MG63 (cell line): Measurements from ENCODE around the gene SPAG16. TPM values are rescaled to one million over a fixed set of nuclear protein-coding genes. Genes with fewer than 3 reads are reported as not detected.

Experiments used
- DNase-seq: peaks from one replicate; pipeline ENCODE4 v3.0.0-alpha.2; 2020
- H3K27me3 ChIP-seq: fragments of 250-450 bp; sonication (Bioruptor Pico); 2 replicates; pipeline ENCODE4 v1.5.1; 2020; ENCODE audit warnings: mild to moderate bottlenecking, moderate library complexity
- H3K36me3 ChIP-seq: fragments of 250-450 bp; sonication (Bioruptor Pico); 2 replicates; pipeline ENCODE4 v1.5.1; 2020; ENCODE audit warnings: mild to moderate bottlenecking, moderate library complexity
- H3K4me3 ChIP-seq: fragments of 250-450 bp; sonication (Bioruptor Pico); 2 replicates; pipeline ENCODE4 v1.5.1; 2020; ENCODE audit warnings: mild to moderate bottlenecking, moderate library complexity
- H3K9me3 ChIP-seq: fragments of 250-450 bp; sonication (Bioruptor Pico); 2 replicates; pipeline ENCODE4 v1.5.1; 2020; ENCODE audit warnings: mild to moderate bottlenecking, moderate library complexity
- total RNA-seq: library from RNA; depleted of rRNA; stranded (reverse); fragments of >200 nt; shearing (Covaris generic); gene quantifications from 2 replicates; pipeline ENCODE4 v1.2.3, GENCODE V29; 2014; ENCODE audit warnings: low replicate concordance

SPAG16 gene
- total RNA-seq, 1 experiment from 2014 or later, result 33.7 TPM

- DNase-seq, result no peak
- H3K4me3 ChIP-seq, result no peak overlapping the region
- no peaks in the 10 kb centered on the region for H3K27me3 ChIP-seq
- H3K9me3 ChIP-seq, result no peaks in the 10 kb centered on the region
- no peaks in the 10 kb centered on the region for H3K36me3 ChIP-seq
Measured at GRCh38 chr2:214075456-214075855, 791.2 kb downstream of the SPAG16 start.

GRCh38 chr2:214076527-214076926, 792.3 kb downstream of the SPAG16 start:
- H3K4me3 ChIP-seq, result no peak overlapping the region
- DNase-seq, result no peak
- H3K27me3 ChIP-seq, result no peaks in the 10 kb centered on the region
- no peaks in the 10 kb centered on the region for H3K9me3 ChIP-seq
- no peaks in the 10 kb centered on the region for H3K36me3 ChIP-seq

GRCh38 chr2:214077727-214078126, 793.5 kb downstream of the SPAG16 start:
- H3K27me3 ChIP-seq, result no peaks in the 10 kb centered on the region
- H3K36me3 ChIP-seq, result no peaks in the 10 kb centered on the region
- H3K4me3 ChIP-seq, result no peak overlapping the region
- DNase-seq, result no peak
- H3K9me3 ChIP-seq, result no peaks in the 10 kb centered on the region

- H3K36me3 ChIP-seq, result no peaks in the 10 kb centered on the region
- no peak for DNase-seq
- no peaks in the 10 kb centered on the region for H3K27me3 ChIP-seq
- no peak overlapping the region for H3K4me3 ChIP-seq
- no peaks in the 10 kb centered on the region for H3K9me3 ChIP-seq
Measured at GRCh38 chr2:214079032-214079431, 794.8 kb downstream of the SPAG16 start.

GRCh38 chr2:214088536-214088935, 804.3 kb downstream of the SPAG16 start:
- H3K36me3 ChIP-seq, result no peaks in the 10 kb centered on the region
- H3K27me3 ChIP-seq, result no peaks in the 10 kb centered on the region
- no peaks in the 10 kb centered on the region for H3K9me3 ChIP-seq
- no peak overlapping the region for H3K4me3 ChIP-seq
- DNase-seq, result no peak

- Histone ChIP-seq H3K27me3 (no peaks in the 10 kb centered on the region), H3K36me3 (no peaks in the 10 kb centered on the region), H3K4me3 (no peak overlapping the region), H3K9me3 (no peaks in the 10 kb centered on the region)
- no peak for DNase-seq
Measured at GRCh38 chr2:214096208-214096715, 812.0 kb downstream of the SPAG16 start.

DNA sequence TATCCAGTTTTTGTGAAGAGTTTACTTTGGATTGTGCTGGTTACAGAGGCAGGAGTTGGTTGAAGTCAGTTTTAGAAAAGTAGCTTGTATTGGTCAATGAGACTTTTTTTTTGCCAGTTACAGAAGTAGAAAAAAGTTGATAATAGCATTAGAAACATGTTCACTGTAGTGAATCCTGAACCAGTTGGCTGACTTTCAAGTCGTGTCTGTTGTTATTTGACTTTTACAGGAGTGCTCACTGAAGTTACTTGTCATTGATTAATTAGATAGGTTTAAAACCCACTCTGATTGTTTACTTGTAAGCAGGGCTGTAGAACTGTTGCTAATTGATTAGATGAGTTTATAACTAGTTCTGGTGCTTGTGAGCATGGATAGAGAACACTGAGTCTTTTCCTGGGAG, 814.5 kb downstream of the SPAG16 start:
- Histone ChIP-seq H3K36me3 (no peaks in the 10 kb centered on the region), H3K9me3 (no peaks in the 10 kb centered on the region), H3K27me3 (no peaks in the 10 kb centered on the region), H3K4me3 (no peak overlapping the region)
- DNase-seq, result no peak

DNA sequence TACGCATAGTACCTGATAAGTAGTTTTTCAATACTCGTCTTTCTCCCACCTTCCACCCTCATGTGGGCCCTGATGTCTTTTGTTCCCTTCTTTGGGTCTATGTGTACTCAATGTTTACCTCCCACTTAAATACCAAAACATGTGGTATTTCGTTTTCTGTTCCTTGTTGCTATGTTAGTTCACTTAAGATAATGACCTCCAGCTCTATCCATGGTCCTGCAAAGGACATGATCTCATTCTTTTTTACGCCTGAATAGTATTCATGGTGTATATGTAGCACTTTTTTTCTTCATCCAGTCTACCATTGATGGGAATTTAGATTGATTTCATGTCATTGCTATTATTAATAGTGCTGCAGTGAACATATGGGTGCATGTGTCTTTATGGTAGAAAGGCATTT, 816.2 kb downstream of the SPAG16 start:
- Histone ChIP-seq H3K4me3 (no peak overlapping the region), H3K27me3 (no peaks in the 10 kb centered on the region), H3K36me3 (no peaks in the 10 kb centered on the region), H3K9me3 (no peaks in the 10 kb centered on the region)
- DNase-seq, result no peak

DNA sequence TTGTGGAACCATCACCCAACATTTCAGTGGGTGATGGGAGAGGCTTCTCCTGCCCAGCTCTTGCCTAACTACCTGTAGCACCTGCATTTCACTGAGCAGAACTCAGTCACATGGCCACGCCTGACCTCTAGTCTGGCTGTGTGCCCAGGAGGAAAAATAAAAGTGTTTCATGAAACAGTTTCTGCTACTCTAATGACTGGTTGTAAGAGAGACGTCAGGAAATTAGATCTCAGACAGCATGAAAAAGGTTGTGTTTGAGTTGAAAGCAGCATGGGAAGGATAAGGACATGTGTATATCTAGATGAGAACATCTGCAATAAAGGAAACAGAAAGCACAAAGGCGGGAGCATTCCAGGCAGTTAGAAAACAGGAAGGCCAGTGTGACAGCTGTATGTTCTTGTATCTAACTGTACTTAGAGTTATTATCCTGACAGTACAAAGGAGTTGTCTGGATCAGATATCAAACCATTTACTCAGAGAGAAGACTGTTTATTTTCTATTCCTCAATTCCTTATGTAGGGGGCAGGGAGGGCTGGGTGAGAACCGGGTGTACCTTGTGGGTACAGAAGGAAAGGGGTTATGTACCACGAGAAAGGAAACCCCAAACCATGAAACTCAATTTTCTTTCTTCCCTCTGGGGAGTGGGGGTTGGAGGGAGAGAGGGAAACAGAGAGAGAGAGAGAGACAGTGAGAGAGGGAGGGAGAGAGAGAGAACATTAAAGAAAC, 819.2 kb downstream of the SPAG16 start:
- Histone ChIP-seq H3K4me3 (no peak overlapping the region), H3K36me3 (no peaks in the 10 kb centered on the region), H3K9me3 (no peaks in the 10 kb centered on the region), H3K27me3 (no peaks in the 10 kb centered on the region)
- no peak for DNase-seq

DNA sequence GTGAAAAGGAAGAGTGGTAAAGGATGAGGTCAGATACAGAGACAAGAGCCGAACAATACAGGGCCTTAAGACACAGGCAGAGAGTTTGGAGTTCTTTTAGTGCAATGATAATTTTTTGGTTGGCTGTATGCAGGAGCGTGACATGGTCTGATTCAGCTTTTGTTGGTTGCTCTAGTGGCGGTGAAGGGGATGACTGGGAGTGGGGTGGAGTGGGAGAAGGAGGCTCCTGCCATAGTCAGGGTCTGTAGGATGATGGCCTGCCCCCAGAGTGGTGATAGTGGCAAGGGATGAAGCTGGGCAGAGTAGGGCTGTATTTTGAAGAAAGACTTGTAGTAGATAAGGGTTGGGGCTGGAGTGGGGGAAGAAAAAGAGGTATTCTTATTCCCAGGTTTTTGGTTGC, 820.0 kb downstream of the SPAG16 start:
- Histone ChIP-seq H3K36me3 (no peaks in the 10 kb centered on the region), H3K9me3 (no peaks in the 10 kb centered on the region), H3K4me3 (no peak overlapping the region), H3K27me3 (no peaks in the 10 kb centered on the region)
- no peak for DNase-seq

DNA sequence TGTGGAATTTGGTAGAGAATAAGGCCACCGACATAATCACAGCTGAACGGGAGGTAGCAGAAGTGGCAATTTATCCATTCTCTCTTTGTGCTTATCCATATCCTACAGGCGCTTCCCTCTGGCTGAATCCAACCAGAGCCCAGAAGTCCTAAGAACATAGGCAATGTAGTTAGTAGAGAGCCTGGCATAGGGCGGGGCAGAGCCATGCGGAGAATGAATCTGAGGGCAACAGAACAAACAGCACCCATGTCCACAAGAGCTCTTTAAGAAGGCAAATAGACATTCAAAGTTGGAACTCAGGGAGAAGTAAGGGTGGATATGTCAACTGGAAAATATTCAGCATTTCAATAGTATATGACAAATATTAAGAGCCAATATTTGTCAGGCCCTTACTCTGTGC, 820.7 kb downstream of the SPAG16 start:
- no peaks in the 10 kb centered on the region for H3K36me3 ChIP-seq
- 0 out of 2 replicates have a peak, but pooled peaks cover 3% of the 10 kb centered on the region for H3K9me3 ChIP-seq
- no peak overlapping the region for H3K4me3 ChIP-seq
- no peaks in the 10 kb centered on the region for H3K27me3 ChIP-seq
- DNase-seq, result no peak

DNA sequence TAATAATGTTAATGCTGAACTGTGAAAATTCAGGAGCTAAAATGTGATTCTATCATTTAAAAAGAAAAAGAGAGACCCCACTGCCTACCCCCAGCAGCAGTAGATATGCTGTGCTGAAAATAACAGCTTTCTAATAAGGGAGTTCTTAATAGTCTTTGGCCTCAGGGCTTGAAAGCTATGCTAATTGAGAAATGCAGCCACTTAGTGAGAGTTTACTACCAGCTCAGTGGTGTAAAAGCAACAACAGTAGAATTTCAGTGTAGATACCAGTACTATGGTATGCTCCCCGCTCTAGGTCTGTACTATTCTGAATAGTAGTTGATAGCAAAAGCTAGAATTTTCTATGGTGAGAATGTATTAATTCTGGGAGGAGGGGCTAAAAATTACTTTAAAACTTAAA, 823.5 kb downstream of the SPAG16 start:
- 0 out of 2 replicates have a peak, but pooled peaks cover 3% of the 10 kb centered on the region for H3K9me3 ChIP-seq
- no peaks in the 10 kb centered on the region for H3K27me3 ChIP-seq
- no peaks in the 10 kb centered on the region for H3K36me3 ChIP-seq
- no peak for DNase-seq
- H3K4me3 ChIP-seq, result no peak overlapping the region

DNA sequence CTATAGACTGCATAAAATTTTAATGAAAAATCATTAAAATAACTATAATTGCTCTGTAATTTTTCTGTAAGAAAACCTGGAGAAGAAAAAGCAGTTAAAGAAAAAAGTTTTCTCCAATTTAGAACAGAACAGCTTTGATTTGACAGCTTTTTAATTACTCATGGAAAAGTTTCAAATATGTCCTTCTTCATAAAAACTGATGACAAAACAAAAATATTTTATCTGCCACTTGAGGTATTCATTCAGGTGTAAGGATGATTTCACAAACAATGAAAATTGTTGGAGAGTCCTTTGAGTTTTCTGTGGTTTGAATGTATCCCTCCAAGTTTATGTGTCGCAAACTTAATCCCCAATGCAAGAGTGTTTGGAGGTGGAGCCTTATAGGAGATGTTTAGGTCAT, 824.3 kb downstream of the SPAG16 start:
- Histone ChIP-seq H3K9me3 (0 out of 2 replicates have a peak, but pooled peaks cover 3% of the 10 kb centered on the region), H3K27me3 (no peaks in the 10 kb centered on the region), H3K4me3 (no peak overlapping the region), H3K36me3 (no peaks in the 10 kb centered on the region)
- DNase-seq, result no peak

DNA sequence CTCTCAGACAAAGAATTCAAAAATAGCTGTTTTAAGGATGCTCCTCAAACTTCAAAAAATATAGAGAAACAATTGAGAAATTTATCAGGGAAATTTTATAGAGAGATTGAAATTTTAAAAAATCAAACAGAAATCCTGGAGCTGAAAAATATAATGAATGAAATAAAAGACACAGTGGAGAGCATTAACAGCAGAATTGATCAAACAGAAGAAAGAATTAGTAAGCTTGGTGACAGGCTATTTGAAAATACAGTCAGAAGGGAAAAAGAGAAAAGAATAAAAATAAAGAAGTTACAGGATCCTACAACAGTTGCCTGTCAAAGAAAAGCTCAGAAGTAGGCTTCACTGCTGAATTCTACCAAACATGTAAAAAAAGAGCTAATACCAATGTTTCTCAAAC, 832.8 kb downstream of the SPAG16 start:
- H3K4me3 ChIP-seq, result no peak overlapping the region
- DNase-seq, result no peak
- H3K9me3 ChIP-seq, result peaks cover 17% of the 10 kb centered on the region
- no peaks in the 10 kb centered on the region for H3K27me3 ChIP-seq
- no peaks in the 10 kb centered on the region for H3K36me3 ChIP-seq

- Histone ChIP-seq H3K36me3 (no peaks in the 10 kb centered on the region), H3K4me3 (no peak overlapping the region), H3K27me3 (no peaks in the 10 kb centered on the region), H3K9me3 (0 out of 2 replicates have a peak, but pooled peaks cover 2% of the 10 kb centered on the region)
- DNase-seq, result peak; percentile 32
Measured at GRCh38 chr2:214126135-214126534, 841.9 kb downstream of the SPAG16 start.

GRCh38 chr2:214127170-214127569, 842.9 kb downstream of the SPAG16 start:
- Histone ChIP-seq H3K27me3 (no peaks in the 10 kb centered on the region), H3K9me3 (0 out of 2 replicates have a peak, but pooled peaks cover 2% of the 10 kb centered on the region), H3K4me3 (no peak overlapping the region), H3K36me3 (no peaks in the 10 kb centered on the region)
- no peak for DNase-seq

DNA sequence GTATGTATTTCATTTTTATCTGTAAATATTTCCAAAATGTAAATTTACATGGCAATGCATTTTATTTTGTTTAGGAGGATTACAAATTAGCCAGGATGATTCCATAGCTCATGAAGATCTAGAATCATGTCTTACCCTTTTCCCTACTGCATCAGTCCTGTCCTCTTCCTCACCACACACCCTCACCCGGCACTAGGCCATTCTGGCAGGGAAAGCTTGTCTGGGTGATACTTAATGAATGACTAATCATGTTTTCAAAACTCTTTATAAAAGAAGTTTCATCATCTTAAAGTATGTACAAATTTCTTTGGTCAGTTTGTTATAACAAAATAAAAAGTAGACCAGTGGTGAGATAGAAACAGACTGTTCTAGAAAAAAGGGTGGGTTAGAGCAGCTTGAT, 843.3 kb downstream of the SPAG16 start:
- H3K36me3 ChIP-seq, result no peaks in the 10 kb centered on the region
- no peak overlapping the region for H3K4me3 ChIP-seq
- H3K9me3 ChIP-seq, result peaks cover 4% of the 10 kb centered on the region; the same call in 1 of the 2 replicates
- no peaks in the 10 kb centered on the region for H3K27me3 ChIP-seq
- peak; percentile 68 for DNase-seq

DNA sequence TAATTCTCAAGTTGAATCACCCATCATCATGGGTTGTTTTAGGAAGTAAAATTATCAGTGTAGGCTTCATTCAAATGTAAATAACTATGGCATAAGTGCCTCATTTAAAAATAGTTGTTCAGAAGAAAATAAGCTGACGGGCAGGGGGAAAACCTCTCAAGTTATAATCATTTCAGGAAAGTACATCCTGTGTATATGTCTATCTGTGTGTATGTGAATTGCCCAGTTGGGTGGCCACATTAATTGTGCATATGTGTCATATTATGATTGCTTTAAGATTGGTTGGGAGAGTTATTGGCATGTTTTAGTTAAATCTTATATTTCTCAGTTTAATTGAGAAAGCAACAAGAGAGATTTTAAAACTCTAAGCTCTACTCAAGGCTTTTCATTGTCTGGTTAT, 843.8 kb downstream of the SPAG16 start:
- H3K4me3 ChIP-seq, result no peak overlapping the region

More for the DNA sequence above, 843.8 kb downstream of the SPAG16 start:
- no peak for DNase-seq
- Histone ChIP-seq H3K27me3 (no peaks in the 10 kb centered on the region), H3K36me3 (no peaks in the 10 kb centered on the region), H3K9me3 (peaks cover 4% of the 10 kb centered on the region; the same call in 1 of the 2 replicates)
